Activated CD8-positive, alpha-beta memory T cell treated with anti-CD3 and anti-CD28 coated beads for 24 hours (primary cell): ENCODE measurements around the gene GATB.

Experiments
- DNase-seq: peaks from one replicate; pipeline ENCODE4 v3.0.0-alpha.2; 2020

GATB gene

DNA sequence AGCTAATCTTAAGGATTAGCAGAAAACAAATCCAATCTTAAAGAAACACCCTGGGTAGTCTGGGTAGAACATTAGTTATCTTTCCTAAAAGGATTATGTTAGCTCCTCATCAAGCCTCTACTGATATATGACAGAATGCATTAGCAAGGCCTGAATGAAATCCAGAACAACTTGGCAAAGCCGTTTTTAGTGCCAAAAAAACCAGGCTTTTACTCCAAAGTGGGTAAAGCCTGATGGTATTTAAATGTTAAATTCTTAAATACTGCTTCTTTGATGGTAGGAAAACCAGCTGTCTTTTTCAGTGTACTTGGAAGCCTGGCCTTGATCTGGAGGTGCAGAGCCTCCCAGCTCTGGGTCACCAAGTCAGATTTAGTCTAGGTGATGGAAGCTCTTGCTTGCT, 120.4 kb downstream of the GATB start:
- no peak for DNase-seq

DNA sequence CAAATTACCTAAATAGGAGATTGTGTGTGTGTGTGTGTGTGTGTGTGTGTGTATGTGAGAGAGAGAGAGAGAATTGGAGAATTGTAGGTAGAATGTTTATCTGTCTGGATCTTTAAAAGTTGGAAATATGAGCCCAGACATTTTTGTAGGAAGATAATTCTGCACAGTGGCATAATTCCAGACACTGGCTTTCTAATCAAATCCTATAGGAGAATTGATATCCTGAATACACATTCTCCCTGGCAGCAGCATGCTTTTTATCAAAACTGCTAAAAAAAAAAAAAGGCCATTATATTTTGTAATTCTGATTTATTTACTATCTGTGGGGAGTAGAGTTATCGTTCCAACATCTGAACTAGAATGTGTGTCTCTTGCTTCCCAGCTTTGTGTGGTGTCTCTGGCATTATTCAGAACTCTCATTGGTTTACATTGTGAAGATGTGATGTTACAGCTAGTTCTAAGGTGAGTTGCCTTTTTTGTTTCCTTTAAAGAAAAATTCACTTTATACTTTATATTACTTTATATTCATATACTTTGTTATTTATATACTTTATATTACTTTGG, 122.4 kb downstream of the GATB start:
- no peak for DNase-seq

DNA sequence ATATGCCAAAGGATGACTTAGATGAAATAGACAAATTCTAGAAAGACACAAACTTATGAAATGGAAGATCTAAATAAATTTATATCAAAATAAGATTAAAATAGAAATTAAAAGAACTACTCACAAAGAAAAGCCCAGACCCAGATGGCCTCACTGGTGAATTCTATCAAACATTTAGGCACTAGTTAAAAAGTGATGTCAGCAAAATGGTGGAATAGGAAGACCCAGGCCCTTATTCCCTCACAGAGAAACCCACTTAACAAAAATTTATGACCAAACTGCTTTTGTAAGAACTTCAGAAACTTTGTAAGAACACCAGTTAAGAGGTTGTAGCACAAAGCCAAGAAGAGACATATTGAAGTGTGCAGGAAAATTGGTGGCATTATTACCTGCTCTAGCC, 129.5 kb downstream of the GATB start:
- no peak for DNase-seq

DNA sequence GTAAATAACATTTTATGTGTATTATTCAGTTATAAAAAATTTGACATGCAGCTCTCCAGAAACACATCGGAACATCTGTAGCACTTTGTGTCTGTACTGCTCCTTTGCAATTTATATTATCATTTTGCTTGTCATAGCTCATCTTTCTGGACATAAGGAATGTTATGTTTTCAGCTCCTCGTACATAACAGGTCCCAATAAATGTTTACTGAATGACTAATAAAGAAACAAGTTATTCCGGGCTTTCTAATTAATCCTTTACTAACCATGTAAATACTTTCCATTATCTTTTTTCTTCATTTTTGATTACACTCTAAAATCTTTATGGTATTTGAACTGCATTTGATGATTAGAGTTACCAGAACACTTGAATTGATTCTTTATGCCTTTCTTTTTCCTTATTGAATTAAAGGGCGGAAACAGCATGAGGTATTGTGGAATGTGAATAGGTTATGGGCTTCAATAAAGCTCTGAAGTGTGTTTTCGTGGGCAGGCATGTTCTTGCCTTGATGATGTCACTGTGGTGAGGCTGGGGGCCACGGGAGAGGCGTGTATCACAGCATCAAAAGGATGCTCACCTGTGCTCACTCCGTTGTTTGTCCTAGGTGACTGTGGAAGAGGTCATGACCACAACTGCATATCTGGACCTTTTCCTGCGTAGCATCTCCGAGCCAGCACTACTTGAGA, 131.6 kb downstream of the GATB start:
- no peak for DNase-seq

DNA sequence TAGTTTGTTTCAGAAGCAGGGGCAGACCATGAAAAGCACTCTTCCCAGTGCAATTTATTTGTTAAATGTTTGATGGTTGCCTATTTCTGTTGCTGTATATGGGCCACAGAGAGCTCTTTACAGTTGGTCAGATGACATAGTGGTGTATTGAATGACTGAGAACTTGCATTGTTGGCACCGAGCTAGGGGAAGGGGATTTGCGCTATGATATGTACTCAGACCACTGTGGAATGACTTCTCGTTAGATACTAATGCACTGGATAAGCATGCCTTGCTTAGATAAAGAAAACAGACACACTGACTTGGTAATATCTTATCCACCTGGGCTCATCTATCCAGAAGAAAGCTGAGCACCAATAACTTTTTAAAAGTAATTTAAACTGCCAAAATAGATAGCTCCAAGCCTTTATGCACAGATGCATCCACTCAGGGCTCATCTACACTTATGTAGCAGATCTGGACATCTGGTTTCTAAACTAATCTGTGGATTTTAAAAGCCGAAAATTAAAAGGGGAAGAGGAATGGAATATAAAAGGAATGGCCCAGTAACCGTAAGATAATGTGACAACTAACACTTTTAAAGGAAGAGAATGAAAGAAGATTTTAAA, 132.7 kb downstream of the GATB start:
- DNase-seq = no peak

DNA sequence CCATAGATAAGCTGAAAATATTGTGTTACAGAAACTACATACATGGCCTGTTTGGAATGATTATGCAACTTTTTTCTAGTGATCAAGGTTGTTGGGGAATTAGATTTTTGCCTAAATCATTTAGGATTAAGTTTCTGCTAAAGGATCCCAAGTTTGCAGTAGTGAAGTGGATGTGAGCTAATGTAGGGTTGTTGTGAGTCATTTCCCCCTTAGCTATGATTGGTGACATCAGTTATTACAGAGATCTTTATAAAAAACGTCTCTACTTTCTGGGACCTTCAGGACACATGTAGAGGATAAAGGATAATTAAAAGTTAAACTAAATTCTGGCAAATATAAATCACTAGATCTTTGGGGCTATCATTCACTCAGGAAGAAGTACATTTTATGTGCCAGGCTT, 133.3 kb downstream of the GATB start:
- DNase-seq = no peak

DNA sequence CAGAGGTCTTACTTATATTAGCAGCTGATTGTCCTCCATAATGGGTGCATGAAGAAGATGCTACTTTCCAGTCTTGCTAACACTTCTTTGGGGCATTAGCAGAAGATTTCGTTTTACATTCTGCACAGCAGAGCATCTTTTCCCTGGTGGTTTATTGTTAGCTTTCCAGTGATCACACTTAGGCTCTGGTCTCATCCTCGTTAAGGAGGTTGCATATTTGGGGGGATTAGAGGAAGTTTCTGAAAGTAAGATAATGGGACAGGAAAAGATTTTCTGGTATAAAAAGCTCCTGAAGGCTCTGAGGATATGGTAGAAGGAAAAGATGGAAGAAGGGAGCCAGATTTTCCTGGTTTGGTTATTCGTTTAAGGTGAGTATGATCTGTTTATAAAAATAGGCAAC, 134.1 kb downstream of the GATB start:
- no peak for DNase-seq

DNA sequence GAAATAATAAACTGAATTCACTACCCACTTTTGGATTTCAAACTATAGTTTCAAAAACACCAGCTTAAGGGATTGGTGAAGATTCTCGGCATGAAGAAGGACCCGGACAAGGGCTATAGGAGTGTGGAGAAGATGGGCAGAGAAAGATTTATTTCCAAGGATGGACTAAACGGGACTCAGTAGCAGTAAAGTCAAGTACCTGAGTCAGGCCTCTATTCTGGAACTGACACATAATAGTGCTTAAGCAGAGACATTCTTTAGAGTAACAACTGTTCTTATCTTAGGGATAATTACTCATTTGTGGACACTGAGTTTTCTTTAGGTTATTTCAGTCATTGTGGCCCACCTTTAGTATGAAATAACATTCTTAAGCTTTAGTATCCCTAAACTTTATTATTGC, 134.6 kb downstream of the GATB start:
- DNase-seq = no peak

DNA sequence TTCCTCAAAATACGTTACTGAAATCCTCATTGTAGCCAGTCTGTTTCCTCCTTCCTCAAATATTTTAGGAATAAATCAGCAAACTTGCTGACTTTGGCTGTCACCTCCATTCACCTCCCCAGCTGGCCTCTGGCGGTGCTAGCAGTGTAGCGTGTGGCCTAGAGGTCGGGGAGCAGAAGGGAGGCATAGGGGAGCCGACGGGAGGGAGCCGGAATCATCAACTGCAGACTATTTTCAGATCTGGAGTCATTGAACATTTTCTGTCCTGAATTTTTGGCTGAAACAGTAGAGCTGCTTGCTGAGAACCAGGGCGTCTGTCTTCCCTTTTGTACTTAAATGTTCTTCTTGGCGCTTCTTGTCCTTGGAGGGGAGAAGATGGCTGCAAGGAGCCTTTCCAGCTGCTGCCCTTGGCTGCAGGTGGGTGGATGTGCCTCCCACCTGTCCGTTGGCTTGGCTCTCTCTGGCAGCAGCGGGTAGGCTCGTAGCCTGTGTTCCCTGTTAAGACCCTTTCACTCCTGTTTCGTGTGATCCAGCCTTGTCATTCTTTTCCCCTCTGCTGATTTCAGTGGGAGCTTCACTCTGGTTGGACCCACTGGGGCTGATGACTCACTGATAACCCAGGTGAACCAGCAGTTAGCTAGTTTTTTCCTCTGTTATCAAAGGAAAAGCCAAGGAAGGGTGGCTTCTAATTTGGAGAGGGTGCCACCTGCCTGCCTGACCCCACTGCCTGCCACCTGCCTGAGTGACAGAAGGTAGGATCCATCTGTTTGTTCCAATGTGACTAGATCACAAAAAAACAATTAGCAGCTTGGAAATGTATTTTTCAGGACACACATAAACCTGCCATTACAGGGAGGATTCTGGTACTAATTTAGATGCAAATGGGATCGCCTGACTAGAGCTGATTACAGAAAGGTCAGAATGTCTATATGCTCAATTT, 135.9 kb downstream of the GATB start:
- DNase-seq = no peak
